Esophagus squamous epithelium (tissue), 5 donors: ENCODE results near the gene CTDP1. TPM values are rescaled to one million over a fixed set of nuclear protein-coding genes. Genes with fewer than 3 reads are reported as not detected.

Source experiments
- DNase-seq: peaks from one replicate; lab custom pipeline; 2025; lab: John Stamatoyannopoulos, UW
- H3K27ac ChIP-seq, 4 donors: fragments of 200-600 bp; sonication (generic); one replicate each; pipeline ENCODE4 v1.5.1; 2016 to 2019; ENCODE audit warnings: mild to moderate bottlenecking in 1 of 4
- H3K27me3 ChIP-seq, 4 donors: fragments of 200-600 bp; sonication (generic); 1 replicate in 3 of 4; 2 replicates in 1 of 4; pipeline versions ENCODE4 v1.5.1 to v1.6.0; 2017 to 2021; ENCODE audit warnings: antibody characterized with exemption in 1 of 4
- H3K36me3 ChIP-seq, 3 donors: fragments of 200-600 bp; sonication (generic); one replicate each; pipeline ENCODE4 v1.5.1; 2016 to 2019
- H3K4me1 ChIP-seq, 3 donors: fragments of 200-600 bp; sonication (generic); one replicate each; pipeline ENCODE4 v1.5.1; 2017 to 2019
- H3K4me3 ChIP-seq, 4 donors: fragments of 200-600 bp; sonication (generic); 1 replicate in 3 of 4; 2 replicates in 1 of 4; pipeline ENCODE4 v1.5.1; 2016 to 2019; ENCODE audit warnings: mild to moderate bottlenecking in 2 of 4, moderate library complexity in 1 of 4
- H3K9me3 ChIP-seq, 3 donors: fragments of 200-600 bp; sonication (generic); one replicate each; pipeline ENCODE4 v1.5.1; 2016 to 2019
- CTCF ChIP-seq, 6 experiments: fragments of 450-650 bp in 4 of 6; fragments of 200-600 bp in 2 of 6; sonication (generic) in 2 of 6; IDR thresholded peaks; one replicate each; pipeline ENCODE4 v1.5.1; 2016 to 2019; ENCODE audit warnings: antibody characterized with exemption in 6 of 6, mild to moderate bottlenecking in 4 of 6, moderate library complexity in 4 of 6
- POLR2A ChIP-seq, 4 donors: fragments of 450-650 bp; IDR thresholded peaks; one replicate each; pipeline ENCODE4 v1.6.1; 2017; ENCODE audit warnings: antibody characterized with exemption in 4 of 4, mild to moderate bottlenecking in 4 of 4, moderate library complexity in 3 of 4
- WGBS, 2 donors: methylation state at CpG; one replicate each; pipeline ENCODE4 v1.1.5; 2018; 5-methylcytosine and 5-hydroxymethylcytosine counted together
- intact Hi-C: fragments of 100-400 bp; cut with DNase I; formaldehyde crosslinking; loops from one replicate; pipeline ENCODE4 v1.15.0; 2022
- total RNA-seq, 4 donors: library from RNA; depleted of rRNA; stranded (reverse); fragments of >200 nt; gene quantifications; one replicate each; pipeline ENCODE4 v1.1.0, GENCODE V29; 2016
- donor health status: DM: yes; HTN: yes; CAD: no.

CTDP1 gene
- total RNA-seq, 4 donors from 2014 or later, result 10.5 to 17.1 (median 15.5) TPM

- no peak for DNase-seq
- Histone ChIP-seq H3K36me3 (peaks cover 0 to 7% (median 0%) of the 10 kb centered on the region in 3 donors), H3K27ac (no peak overlapping the region), H3K27me3 (no peaks in the 10 kb centered on the region), H3K4me1 (peaks cover 10 to 39% (median 14%) of the 10 kb centered on the region in 3 donors), H3K4me3 (no peak overlapping the region), H3K9me3 (no peaks in the 10 kb centered on the region)
- 81% methylated on average over 7 of the region's 7 CpGs for WGBS, 2 donors
- intact Hi-C loops, result loop anchor here (10.0 kb wide), 2 partner anchors 259 to 349 kb away; partner anchors contain the start of gene RBFA
- TF ChIP-seq POLR2A (IDR thresholded peaks at IDR 0.05), result no peak
- no peak for TF ChIP-seq CTCF (IDR thresholded peaks at IDR 0.05)
Observed at GRCh38 chr18:79685971-79686370, 6.4 kb downstream of the CTDP1 start.

- Histone ChIP-seq H3K27me3 (no peaks in the 10 kb centered on the region), H3K27ac (no peak overlapping the region), H3K4me3 (no peak overlapping the region), H3K4me1 (peaks cover 0 to 20% (median 2%) of the 10 kb centered on the region in 3 donors), H3K36me3 (no peaks in the 10 kb centered on the region), H3K9me3 (no peaks in the 10 kb centered on the region)
- intact Hi-C loops, result loop anchor here (10.0 kb wide), 2 partner anchors 257 to 347 kb away; partner anchors contain the start of gene RBFA
- no peak for TF ChIP-seq POLR2A (IDR thresholded peaks at IDR 0.05)
- no peak for TF ChIP-seq CTCF (IDR thresholded peaks at IDR 0.05)
- DNase-seq, result no peak
- 52 to 63% methylated on average over 4 to 5 of the region's 12 CpGs for WGBS, 2 donors
Observed at GRCh38 chr18:79687806-79688205, 8.2 kb downstream of the CTDP1 start.

DNA sequence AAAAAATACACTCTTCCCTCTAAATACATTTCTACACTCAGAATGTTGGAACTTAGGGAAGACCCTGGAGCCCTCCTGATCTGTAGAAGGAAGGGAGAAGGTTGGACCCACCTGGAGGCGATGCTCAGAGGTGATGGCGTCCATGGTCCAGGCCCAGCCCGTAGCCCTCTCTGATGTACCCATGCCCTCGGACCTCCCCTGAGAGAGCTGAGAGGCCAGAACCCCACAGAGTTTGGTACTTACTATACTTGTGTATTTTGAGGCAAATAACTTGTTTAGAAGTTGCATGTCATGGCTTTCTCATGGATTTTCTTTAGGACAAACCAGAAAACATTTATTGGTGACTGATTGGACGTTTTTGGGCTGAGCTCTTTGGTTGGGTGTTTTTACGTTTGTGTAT lies 10.5 kb downstream of the CTDP1 start:
- no peaks in the 10 kb centered on the region for H3K9me3 ChIP-seq
- peaks cover 0 to 13% (median 2%) of the 10 kb centered on the region in 3 donors for H3K4me1 ChIP-seq
- 79 to 88% methylated on average over 4 to 6 of the region's 6 CpGs for WGBS, 2 donors
- no peaks in the 10 kb centered on the region for H3K27me3 ChIP-seq
- TF ChIP-seq CTCF (IDR thresholded peaks at IDR 0.05) (no peak), POLR2A (IDR thresholded peaks at IDR 0.05) (no peak)
- peaks cover 0 to 3% (median under 1%) of the 10 kb centered on the region in 3 donors for H3K36me3 ChIP-seq
- H3K27ac ChIP-seq, result no peak overlapping the region
- intact Hi-C loops, result no loop called here
- no peak for DNase-seq
- no peak overlapping the region for H3K4me3 ChIP-seq

DNA sequence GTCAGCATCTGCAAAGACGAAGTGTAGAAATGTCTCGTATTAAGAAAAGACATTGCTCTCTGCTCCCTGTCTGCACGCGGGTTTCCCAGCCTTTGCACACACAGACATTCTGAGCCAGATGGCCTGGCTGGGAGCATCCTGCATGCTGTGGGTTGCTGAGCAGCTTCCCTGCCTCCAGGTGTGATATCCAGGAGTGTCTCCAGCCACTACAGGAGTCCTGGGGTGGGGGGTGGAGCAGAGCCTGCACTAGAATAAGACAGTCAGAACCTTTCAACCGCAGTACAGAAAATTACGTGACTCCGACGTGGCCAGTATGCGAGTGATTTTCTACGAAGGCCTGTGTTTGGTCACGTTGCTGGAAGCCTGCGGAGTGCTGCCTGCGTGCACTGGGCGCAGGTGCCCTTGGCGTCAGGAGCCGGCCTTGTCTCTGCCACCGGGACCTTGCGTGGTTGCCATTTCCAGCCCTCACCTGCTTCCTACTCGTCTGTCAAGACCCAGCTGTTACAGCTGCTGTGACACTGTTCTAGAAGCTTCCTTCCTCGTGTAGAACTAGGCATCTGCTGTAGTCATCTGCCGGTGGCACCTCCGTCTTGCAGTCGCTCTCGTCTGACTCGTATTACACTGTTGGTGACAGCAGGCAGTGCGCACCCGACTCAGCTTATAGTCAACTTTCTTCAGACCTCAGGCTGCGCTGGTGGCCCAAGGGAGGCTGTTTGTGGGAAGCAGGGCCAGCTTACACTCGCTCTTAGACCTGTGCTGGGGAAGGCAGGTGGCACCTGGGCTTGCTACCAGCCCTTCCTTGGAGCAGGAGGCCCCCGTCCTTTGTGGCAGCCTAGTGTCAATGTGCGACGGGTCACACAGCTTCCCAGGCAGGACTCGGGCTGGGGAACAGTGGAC lies 11.2 kb downstream of the CTDP1 start:
- Histone ChIP-seq H3K27ac (no peak overlapping the region), H3K9me3 (no peaks in the 10 kb centered on the region), H3K27me3 (no peaks in the 10 kb centered on the region), H3K4me1 (peaks cover 0 to 13% (median 2%) of the 10 kb centered on the region in 3 donors), H3K4me3 (no peak overlapping the region), H3K36me3 (peaks cover 0 to 11% (median 8%) of the 10 kb centered on the region in 3 donors)
- no peak for DNase-seq
- WGBS, 2 donors, result 85 to 88% methylated on average over 9 to 28 of the region's 33 CpGs
- TF ChIP-seq CTCF (IDR thresholded peaks at IDR 0.05) (no peak), POLR2A (IDR thresholded peaks at IDR 0.05) (no peak)
- intact Hi-C loops, result no loop called here

- Histone ChIP-seq H3K9me3 (no peaks in the 10 kb centered on the region), H3K27ac (no peak overlapping the region), H3K36me3 (peaks cover 0 to 23% (median 13%) of the 10 kb centered on the region in 3 donors), H3K27me3 (no peaks in the 10 kb centered on the region), H3K4me3 (no peak overlapping the region), H3K4me1 (peaks cover 0 to 13% (median 2%) of the 10 kb centered on the region in 3 donors)
- no peak for DNase-seq
- intact Hi-C loops, result no loop called here
- TF ChIP-seq POLR2A (IDR thresholded peaks at IDR 0.05), result no peak
- no peak for TF ChIP-seq CTCF (IDR thresholded peaks at IDR 0.05)
- 91 to 92% methylated on average over 7 of the region's 14 CpGs for WGBS, 2 donors
Observed at GRCh38 chr18:79692056-79692455, 12.5 kb downstream of the CTDP1 start.
